ENCODE results near the gene FOXD1.

GRCh38 chr5:73450672-73451223, 2.2 kb upstream of the FOXD1 start:
- no peak for TF ChIP-seq CTCF (IDR thresholded peaks at IDR 0.05; ENCODE audit: low read depth, low read length)
- TF ChIP-seq POLR2A (IDR thresholded peaks at IDR 0.05; ENCODE audit: extremely low read depth, insufficient read length): no peak
- TF ChIP-seq MYC (IDR thresholded peaks at IDR 0.05; ENCODE audit: low read depth, low read length): no peak
- TF ChIP-seq MAX (IDR thresholded peaks at IDR 0.05; ENCODE audit: low read depth, low read length): no peak

Data from NB4 (cell line).